Activated T-cell treated with anti-CD3 and anti-CD28 coated beads, Interleukin-2, amount 50 U/mL, for 4 hours (primary cell): ENCODE data around the gene ZFR. TPM values are rescaled to one million over a fixed set of nuclear protein-coding genes. Genes with fewer than 3 reads are reported as not detected.

Experiments
- ATAC-seq, 2 donors: fragments of 200-7000 bp; cut with Tn5 transposase; one replicate each; pipeline ENCODE4 v1.10.0; 2021
- DNase-seq: peaks from one replicate; pipeline ENCODE4 v3.0.0-alpha.2; 2020
- H3K27me3 Mint-ChIP-seq: one replicate; pipeline ENCODE4 v1.8.0; 2021; ENCODE audit warnings: low read depth, mixed read lengths
- H3K36me3 Mint-ChIP-seq: one replicate; pipeline ENCODE4 v1.8.0; 2022; ENCODE audit warnings: mixed read lengths; ENCODE audit not compliant: insufficient read depth
- H3K4me1 Mint-ChIP-seq: one replicate; pipeline ENCODE4 v1.8.0; 2021; ENCODE audit warnings: low read depth, mixed read lengths
- H3K4me3 Mint-ChIP-seq: one replicate; pipeline ENCODE4 v1.8.0; 2021; ENCODE audit warnings: mild to moderate bottlenecking, moderate library complexity, mixed read lengths
- H3K9me3 Mint-ChIP-seq: one replicate; pipeline ENCODE4 v1.8.0; 2021; ENCODE audit warnings: mixed read lengths
- total RNA-seq, 3 donors: library from RNA; stranded (reverse); gene quantifications; one replicate each; pipeline ENCODE4 v1.2.1, GENCODE V29; 2021

Gene ZFR
- 10 to 100 TPM; 76.9 to 83.3 (median 80.4) TPM for total RNA-seq

DNA sequence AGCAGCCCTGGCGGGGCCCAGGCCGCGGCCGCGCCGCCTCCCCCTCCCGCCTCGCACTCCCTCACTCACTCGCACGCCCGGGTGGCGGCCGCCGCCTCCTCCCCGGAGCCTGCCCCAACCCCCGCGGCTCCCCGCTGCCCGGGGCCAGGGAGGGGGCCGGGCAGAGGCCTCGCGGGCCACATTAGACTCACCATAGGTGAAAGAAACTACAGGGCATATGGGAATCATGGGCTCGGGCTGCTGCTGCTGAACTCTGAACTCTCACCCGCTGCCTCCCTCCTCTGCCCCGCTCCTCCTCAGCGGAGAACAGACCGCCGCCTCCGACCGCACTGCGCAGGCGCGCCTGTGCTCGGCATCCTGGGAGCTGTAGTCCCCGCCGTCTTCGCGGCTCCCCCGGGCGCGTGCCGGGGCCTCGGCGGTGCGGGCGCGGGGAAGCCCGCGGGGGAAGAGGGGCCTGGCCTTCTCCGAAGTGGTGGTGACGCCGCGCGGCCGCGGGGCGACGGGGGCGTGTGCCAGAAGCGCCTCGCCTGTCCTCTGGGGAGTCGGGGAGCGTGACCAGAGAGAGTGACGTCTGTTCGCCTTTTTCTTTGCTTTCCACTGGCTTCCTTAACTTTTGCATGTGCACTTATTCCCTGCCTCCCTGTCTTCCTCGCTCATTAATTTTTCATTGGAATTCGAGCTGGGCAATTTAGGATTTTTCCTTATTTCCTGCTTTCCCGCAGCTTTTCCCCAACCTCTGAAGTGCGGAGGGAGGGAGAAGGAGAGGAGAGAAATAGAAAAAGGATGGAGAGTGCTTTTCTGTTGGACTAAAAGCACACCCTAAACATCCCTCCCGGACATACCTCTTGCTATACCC lies at the start of gene ZFR:
Gene ZFR, minus strand, starts transcription at position 310 of the 856 bp plus-strand sequence. Its CDS starts 82 bp downstream, at position 228.
- H3K4me3 Mint-ChIP-seq, result peak within 1 kb of the TSS; percentile 98
- DNase-seq (peak; percentile 92), ATAC-seq (peak; percentile 88 to 92)
- no peaks in the 10 kb centered on the region for H3K27me3 Mint-ChIP-seq
- no peaks in the 10 kb centered on the region for H3K9me3 Mint-ChIP-seq
- peaks cover 8% of the 10 kb centered on the region for H3K36me3 Mint-ChIP-seq
- peaks cover 42% of the 10 kb centered on the region for H3K4me1 Mint-ChIP-seq

DNA sequence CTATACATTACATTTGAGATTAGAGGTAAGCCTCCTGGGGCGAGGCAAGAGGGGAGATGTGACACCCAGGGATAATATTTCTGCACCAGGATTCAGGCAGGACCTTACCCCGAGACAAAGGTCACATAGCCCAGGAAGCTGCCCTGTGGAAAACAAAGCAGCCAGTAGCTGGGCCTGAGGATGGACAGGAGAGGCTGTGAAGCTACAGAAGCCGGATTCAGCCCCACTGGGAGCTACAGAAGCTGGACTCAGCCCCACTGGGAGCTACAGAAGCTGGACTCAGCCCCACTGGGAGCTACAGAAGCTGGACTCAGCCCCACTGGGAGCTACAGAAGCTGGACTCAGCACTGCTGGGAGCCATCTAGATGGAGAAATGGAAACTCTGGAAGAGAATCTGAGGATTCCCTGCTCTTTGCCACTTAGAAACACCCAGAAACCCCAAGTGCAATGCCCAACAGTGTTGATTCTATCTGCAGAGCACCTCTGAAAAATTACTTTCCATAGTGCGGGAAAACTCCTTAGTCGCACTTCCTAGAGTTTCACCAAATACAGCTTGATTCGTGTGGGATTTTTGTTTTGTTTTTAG lies 46.5 kb upstream of the ZFR start:
- Mint-ChIP-seq H3K4me1 (no peaks in the 10 kb centered on the region), H3K9me3 (no peaks in the 10 kb centered on the region), H3K36me3 (no peaks in the 10 kb centered on the region), H3K4me3 (no peak overlapping the region), H3K27me3 (no peaks in the 10 kb centered on the region)
- DNase-seq, result no peak
- no peak for ATAC-seq

DNA sequence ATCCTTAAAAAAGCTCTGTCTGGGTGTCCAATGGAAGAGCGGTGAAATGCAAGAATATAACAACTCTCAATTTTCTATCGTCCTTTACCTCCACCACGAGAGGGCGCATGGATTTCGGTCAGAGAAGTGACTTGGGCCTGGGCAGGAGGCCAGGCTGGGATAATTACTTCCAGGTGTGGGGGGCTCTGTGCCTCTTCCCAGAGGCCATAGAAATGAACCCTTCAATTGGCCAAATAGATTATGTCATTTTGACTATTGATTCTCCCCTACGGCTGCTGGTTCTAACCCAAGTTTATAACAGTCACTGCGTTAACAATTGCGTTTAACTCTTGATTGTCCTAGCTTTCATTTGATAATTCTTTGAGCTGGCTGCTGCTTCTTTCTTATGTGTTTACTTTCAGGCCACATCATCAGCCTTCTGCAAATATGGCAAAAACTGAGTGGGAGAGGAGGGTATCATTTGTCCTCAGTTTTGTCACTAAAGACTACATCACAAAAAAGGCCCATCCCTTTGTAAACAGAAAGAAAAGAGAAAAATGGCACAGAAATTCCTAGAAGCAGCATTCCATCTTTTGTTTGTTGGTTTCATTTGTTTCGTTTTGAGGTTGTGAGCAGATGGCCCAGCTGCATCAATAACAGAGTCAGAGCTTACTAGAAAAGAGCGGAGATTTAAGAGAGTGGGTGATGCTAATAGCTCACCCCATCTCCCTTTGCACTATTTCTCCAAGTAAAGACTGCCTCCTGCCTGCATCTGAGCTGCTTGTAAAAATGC lies 45.4 kb upstream of the ZFR start:
- peak; percentile 34 to 63 for ATAC-seq
- Mint-ChIP-seq H3K4me1 (no peaks in the 10 kb centered on the region), H3K4me3 (no peak overlapping the region), H3K27me3 (no peaks in the 10 kb centered on the region), H3K9me3 (no peaks in the 10 kb centered on the region), H3K36me3 (no peaks in the 10 kb centered on the region)
- DNase-seq, result peak; percentile 71

DNA sequence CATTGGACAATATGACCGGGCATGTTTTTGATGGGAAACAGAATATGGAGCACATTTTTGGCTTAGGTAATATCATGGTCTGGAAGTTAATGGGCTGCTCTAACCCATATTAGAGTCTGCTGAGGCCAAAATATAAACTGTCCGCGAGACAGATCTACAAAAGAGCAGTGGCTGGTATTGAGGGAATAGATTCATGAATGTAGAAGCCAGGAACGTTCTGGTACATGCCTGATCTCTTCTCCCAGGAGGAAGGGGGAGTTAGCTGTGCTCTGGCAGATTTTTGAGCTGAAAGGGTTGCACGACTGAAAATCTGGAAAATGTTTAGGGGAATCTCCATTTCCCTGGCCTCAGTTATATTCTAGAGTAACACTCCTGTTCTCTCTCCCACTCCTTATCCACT lies 42.9 kb upstream of the ZFR start:
- no peaks in the 10 kb centered on the region for H3K4me1 Mint-ChIP-seq
- H3K36me3 Mint-ChIP-seq, result no peaks in the 10 kb centered on the region
- no peaks in the 10 kb centered on the region for H3K27me3 Mint-ChIP-seq
- no peaks in the 10 kb centered on the region for H3K9me3 Mint-ChIP-seq
- H3K4me3 Mint-ChIP-seq, result no peak overlapping the region
- no peak for DNase-seq
- no peak for ATAC-seq

DNA sequence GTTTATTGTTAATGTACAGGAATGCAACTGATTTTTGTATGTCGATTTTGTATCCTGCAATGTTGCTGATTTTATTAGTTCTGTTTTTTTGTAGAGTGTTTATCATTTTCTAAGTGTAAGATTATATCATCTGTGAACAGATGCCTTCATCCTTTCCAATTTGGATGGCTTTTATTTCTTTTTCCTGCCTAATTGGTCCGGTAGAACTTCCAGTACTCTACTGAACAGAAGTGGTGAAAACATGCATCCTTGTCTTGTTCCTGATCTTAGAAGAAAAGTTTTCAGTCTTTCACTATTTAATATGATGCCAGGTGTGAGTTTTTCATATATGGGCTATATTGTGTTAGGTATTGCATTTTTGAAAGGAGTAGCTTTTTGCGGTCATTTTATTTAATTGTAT lies 42.5 kb upstream of the ZFR start:
- Mint-ChIP-seq H3K4me3 (no peak overlapping the region), H3K9me3 (no peaks in the 10 kb centered on the region), H3K27me3 (no peaks in the 10 kb centered on the region), H3K4me1 (no peaks in the 10 kb centered on the region), H3K36me3 (no peaks in the 10 kb centered on the region)
- DNase-seq, result no peak
- no peak for ATAC-seq

DNA sequence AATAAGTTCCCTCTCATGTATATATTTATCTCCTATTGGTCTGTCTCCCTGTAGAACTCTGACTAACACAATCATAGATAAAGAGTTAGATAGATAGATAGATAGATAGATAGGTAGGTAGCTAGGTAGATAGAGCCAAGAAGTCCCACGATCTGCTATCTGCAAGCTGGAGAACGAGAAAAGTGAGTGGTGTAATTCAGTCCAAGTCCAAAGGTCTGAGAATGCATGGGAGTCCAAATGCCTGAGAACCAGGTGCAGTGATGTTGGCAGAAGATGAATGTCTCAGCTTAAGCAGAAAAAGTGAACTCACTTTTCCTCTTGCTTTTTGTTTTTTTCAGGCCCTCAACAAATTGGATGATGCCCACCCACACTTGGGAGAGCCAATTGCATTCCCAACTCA lies 37.7 kb upstream of the ZFR start:
- Mint-ChIP-seq H3K9me3 (no peaks in the 10 kb centered on the region), H3K4me1 (no peaks in the 10 kb centered on the region), H3K36me3 (no peaks in the 10 kb centered on the region), H3K4me3 (no peak overlapping the region), H3K27me3 (no peaks in the 10 kb centered on the region)
- DNase-seq (no peak), ATAC-seq (no peak)

DNA sequence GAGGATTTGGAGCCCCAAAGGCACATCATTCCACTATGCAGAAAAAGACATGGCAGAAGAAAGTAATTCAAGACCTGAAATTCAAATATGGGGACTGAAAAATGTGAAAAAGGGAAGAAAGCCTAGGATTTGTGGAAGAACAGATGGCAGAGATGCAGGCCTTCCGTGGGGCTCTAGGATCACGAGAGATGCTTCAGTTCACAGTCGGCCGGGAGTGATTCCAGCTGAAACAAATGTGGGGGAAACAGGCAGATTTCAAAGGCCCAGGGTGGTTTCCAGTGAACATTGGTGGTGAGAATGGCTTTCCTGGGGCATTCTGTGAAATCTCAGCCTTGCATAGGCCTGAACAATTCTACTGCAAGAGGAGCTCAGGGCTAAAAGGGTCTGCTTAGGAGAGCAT lies 34.6 kb upstream of the ZFR start:
- Mint-ChIP-seq H3K36me3 (no peaks in the 10 kb centered on the region), H3K9me3 (no peaks in the 10 kb centered on the region), H3K27me3 (no peaks in the 10 kb centered on the region), H3K4me1 (no peaks in the 10 kb centered on the region), H3K4me3 (no peak overlapping the region)
- no peak for ATAC-seq
- DNase-seq, result no peak

DNA sequence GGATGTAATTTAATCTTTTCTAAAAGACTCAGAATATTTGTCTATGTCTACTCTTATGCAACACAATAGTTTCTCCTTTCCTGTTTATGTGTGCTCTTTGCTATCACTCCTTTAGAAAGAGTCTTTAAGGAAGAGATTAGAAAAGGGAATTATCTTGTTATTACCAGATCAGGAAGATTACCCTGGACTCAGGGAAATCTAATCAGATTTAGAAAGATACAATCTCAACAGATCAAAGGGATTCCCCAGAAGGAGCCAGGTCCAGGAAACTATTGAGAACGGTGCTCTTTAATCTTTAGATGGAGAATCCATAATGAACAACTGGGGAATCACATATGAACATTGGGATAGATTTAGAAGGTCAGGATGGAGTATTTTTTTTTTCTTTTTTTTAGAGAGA lies 32.4 kb upstream of the ZFR start:
- ATAC-seq (no peak), DNase-seq (no peak)
- Mint-ChIP-seq H3K9me3 (no peaks in the 10 kb centered on the region), H3K36me3 (no peaks in the 10 kb centered on the region), H3K4me3 (no peak overlapping the region), H3K27me3 (no peaks in the 10 kb centered on the region), H3K4me1 (no peaks in the 10 kb centered on the region)

DNA sequence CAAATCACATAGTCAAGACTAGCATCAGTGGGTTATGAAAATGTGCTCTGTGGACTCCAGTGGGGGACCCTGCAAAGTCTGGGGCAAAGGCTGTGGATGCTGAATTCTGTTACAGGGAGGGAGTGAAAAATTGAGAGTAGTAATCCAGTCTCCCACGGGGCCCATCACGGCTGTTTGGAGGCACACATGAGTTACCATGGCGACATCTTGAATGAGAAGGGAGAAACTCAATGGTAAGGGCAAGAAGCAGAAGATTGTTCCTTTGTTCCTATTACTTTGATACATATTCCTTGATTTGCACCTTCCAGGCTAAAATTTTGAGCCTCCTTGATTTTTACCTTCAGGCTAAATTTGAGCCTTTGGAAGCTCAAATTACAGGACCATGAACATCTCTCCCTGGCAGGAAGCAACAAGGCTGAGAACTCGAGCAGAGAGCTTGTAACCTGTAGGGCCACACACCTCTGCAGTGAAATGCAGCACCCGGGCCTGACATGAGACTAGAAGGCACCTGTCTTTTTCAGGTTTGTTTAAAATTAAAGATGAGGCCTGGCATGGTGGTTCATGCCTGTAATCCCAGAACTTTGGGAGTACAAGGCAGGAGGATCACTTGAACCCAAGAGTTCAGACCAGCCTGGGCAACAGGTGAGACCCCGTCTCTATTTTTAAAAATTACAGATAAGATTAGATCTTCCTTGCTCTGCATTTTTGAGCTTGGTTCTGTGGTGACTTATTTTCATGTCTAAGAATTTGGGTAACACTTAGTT lies 31.0 kb upstream of the ZFR start:
- no peak for ATAC-seq
- no peaks in the 10 kb centered on the region for H3K36me3 Mint-ChIP-seq
- DNase-seq, result no peak
- H3K9me3 Mint-ChIP-seq, result no peaks in the 10 kb centered on the region
- H3K4me3 Mint-ChIP-seq, result no peak overlapping the region
- no peaks in the 10 kb centered on the region for H3K27me3 Mint-ChIP-seq
- H3K4me1 Mint-ChIP-seq, result no peaks in the 10 kb centered on the region

DNA sequence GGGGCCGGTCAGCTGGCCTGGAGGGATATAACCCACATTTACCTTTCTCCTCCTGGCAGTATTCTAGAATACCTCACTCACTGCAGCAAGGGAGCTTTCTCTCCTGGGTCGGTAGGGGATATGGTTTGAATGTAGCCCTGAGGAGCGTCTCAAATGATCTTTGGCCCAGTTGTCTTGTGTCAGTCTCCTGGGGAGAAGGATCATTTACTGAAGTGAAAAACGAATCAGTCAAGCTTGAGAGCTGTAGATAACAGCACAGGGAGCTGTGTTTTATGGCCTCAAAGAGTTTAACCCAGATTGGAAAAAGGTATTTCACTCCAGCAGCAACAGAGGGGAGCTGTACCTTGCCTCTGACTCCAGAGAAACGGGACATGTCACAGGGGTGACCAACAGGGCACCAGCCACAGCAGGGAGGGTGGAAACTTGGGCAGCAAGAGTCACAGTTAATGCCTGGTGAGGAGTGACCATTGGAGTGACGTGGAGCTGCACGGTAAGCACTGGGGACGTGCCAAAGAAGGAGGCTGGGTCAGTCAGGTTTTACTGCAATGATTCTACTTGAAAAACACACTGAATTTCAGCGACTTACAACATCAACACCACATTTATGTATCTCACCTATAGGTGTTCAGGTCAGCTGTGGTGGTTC lies 29.8 kb upstream of the ZFR start:
- Mint-ChIP-seq H3K36me3 (no peaks in the 10 kb centered on the region), H3K27me3 (no peaks in the 10 kb centered on the region), H3K9me3 (no peaks in the 10 kb centered on the region), H3K4me1 (no peaks in the 10 kb centered on the region), H3K4me3 (no peak overlapping the region)
- ATAC-seq, result no peak
- DNase-seq, result no peak

DNA sequence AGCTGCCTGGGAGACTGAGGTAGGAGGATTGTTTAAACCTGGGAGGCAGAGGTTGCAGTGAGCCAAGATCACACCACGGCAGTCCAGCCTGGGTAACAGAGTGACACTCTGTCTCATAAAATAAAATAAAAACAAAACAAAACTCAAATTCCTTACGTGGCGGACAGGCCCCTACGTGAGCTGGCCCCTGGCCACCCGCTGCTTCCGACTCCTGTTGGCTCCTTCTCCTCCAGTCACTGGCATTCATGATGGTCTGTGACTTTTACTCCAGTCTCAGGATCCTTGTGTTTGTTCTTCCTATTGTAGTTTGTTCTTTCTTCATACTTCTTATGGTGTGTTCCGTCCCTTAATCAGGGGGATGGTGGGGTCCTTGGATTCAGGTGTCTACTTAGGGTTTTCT lies 28.5 kb upstream of the ZFR start:
- no peak overlapping the region for H3K4me3 Mint-ChIP-seq
- no peaks in the 10 kb centered on the region for H3K36me3 Mint-ChIP-seq
- no peaks in the 10 kb centered on the region for H3K4me1 Mint-ChIP-seq
- DNase-seq (no peak), ATAC-seq (no peak)
- H3K27me3 Mint-ChIP-seq, result no peaks in the 10 kb centered on the region
- no peaks in the 10 kb centered on the region for H3K9me3 Mint-ChIP-seq

DNA sequence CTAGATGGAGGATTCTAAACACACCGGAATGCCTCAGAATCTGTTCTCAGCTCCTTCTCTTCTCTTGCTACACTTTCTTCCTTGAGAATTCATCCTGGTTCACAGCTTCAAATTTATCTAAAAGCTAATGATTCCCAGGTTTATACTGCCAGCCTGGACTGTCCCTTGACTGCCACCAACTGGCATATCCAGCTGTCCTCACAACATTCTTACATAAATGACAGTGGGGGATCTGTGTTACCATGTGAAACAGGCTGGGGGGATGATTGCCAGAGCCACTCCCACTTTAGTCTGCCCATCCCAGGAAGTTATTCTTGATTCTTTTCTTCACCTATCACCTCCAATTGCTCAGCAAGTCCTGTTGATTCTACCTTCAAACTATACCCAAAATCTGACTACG lies 27.2 kb upstream of the ZFR start:
- ATAC-seq, result no peak
- H3K9me3 Mint-ChIP-seq, result no peaks in the 10 kb centered on the region
- no peak overlapping the region for H3K4me3 Mint-ChIP-seq
- no peaks in the 10 kb centered on the region for H3K27me3 Mint-ChIP-seq
- H3K36me3 Mint-ChIP-seq, result no peaks in the 10 kb centered on the region
- H3K4me1 Mint-ChIP-seq, result no peaks in the 10 kb centered on the region
- no peak for DNase-seq

DNA sequence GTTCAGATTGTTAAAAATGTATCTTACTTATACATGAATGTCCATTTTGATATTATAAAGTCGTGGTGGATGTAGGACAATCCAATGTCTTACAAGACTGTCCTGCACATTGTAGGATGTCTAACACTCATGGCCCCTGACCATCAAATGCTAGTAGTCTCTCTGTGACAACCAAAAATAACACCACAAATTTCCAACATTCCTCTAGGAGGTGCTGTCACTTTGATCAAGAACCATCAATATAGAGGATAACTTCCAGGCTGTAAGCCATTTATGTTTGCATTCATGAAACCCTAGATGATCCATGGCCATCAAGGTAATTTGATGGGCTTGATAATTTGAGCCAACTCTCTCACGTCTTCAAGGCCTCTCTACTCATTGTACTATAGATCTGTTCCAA lies 20.5 kb upstream of the ZFR start:
- Mint-ChIP-seq H3K36me3 (no peaks in the 10 kb centered on the region), H3K9me3 (no peaks in the 10 kb centered on the region), H3K27me3 (no peaks in the 10 kb centered on the region), H3K4me1 (peaks cover 19% of the 10 kb centered on the region), H3K4me3 (no peak overlapping the region)
- DNase-seq (no peak), ATAC-seq (no peak)

DNA sequence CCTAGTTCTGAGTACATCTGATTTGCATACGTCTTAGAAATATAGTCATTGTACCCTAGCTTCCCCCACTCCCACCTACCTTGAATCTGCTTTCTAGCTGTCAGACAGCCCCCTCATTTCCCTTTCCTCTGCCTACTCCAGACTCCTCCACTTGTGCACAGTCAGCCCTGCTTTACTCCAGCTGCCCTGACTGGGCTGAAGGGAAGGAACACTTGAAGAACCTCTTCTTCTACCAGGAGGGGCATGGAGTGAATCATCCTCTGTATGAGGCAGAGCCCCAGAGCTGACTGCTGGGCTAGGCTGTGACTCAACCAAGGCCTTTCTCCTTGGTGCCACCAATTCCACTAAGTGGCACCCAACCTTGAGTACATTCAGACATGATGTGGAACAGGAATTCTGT lies 18.1 kb upstream of the ZFR start:
- Mint-ChIP-seq H3K27me3 (no peaks in the 10 kb centered on the region), H3K4me1 (peaks cover 19% of the 10 kb centered on the region), H3K9me3 (no peaks in the 10 kb centered on the region), H3K4me3 (no peak overlapping the region), H3K36me3 (no peaks in the 10 kb centered on the region)
- DNase-seq (peak; percentile 5), ATAC-seq (peak; percentile 98)
